NCI-H460 (cell line): ENCODE measurements around the gene GPBP1L1. TPM values are rescaled to one million over a fixed set of nuclear protein-coding genes. Genes with fewer than 3 reads are reported as not detected.
"Not testable (repeated sequence)": the region's sequence is repeated elsewhere in the genome, so short reads cannot be mapped to it uniquely, and the experiment has no call there.

Source experiments
- DNase-seq: peaks from one replicate; pipeline ENCODE4 v3.0.0-alpha.2; 2016; ENCODE audit warnings: low read depth; ENCODE audit errors: extremely low read depth
- small RNA-seq, 2 experiments: library from RNA; depleted of rRNA; stranded (forward); fragments of <200 nt; gene quantifications; one replicate each; pipeline ENCODE3, GENCODE V24; 2014
- total RNA-seq: library from RNA; depleted of rRNA; stranded (reverse); fragments of >200 nt; shearing (Covaris generic); gene quantifications from 2 replicates; pipeline ENCODE4 v1.2.3, GENCODE V29; 2014; rRNA removed

The GPBP1L1 gene
- total RNA-seq, 1 experiment from 2014 or later, result 76.7 TPM

DNA sequence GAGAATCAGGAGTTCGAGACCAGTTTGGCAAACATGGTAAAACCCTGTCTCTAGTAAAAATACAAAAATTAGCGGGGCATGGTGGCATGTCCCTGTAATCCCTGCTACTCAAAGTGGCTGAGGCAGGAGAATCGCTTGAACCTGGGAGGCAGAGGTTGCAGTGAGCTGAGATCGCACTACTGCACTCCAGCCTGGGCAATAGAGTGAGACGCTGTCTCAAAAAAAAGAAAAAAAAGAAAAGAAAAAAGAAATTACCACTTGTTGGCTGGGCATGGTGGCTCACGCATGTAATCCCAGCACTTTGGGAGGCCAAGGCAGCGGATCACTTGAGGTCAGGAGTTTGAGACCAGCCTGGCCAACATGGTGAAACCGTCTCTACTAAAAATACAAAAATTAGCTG is 89.6 kb downstream of the GPBP1L1 start:
- not testable (repeated sequence) for DNase-seq

DNA sequence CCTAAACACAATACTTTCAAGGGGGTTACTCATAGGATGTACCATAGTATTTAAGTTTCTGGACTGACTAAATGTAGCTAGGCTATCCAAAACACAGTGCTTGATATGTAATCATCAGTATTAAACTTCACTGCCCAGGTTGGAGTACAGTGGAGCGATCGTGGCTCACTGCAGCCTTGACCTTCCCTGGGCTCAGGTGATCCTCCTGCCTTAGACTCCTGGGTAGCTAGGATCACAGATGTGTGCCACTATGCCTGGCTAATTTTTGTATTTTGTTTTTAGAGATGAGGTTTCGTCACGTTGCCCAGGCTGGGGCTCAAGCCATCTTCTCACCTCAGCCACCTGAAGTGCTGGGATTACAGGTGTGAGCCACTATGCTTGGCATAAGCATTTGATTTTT is 91.9 kb downstream of the GPBP1L1 start:
- no peak for DNase-seq

DNA sequence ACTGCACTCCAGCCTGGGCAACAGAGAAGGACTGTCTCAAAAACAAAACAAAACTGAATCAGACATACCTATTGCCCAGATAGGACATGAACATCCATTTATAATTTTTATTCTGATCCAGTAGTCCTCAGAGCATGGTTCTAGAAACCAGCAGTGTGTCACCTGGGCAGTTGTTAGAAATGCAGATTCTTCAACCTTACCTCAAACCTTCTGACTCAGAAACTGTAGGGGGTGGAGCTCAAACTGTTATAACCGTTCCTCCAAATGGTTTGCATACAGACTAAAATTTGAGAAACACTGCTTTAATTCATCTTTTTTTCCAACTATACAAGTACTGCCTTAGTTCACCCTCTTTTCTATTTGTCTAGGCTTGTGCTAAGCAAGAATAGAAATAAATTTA is 96.5 kb downstream of the GPBP1L1 start:
- DNase-seq, result no peak

DNA sequence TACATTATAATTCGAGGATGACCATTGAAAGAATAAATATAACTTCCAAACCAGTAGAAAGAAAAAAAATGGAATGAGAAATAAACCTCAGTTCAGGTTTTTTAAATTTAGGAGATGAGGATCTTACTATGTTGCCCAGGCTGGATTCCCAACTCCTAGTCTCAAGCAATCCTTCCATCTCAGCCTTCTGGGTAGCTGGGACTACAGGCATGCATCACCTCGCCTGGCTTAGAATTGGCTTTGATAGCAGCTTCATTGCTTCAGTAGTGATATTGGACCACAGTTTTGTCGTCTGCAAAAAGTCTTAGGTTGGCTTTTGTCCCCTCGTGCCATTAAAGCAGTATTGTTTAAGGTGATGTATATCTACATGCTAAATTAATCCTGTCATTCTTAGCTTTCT is 99.6 kb downstream of the GPBP1L1 start:
- no peak for DNase-seq

DNA sequence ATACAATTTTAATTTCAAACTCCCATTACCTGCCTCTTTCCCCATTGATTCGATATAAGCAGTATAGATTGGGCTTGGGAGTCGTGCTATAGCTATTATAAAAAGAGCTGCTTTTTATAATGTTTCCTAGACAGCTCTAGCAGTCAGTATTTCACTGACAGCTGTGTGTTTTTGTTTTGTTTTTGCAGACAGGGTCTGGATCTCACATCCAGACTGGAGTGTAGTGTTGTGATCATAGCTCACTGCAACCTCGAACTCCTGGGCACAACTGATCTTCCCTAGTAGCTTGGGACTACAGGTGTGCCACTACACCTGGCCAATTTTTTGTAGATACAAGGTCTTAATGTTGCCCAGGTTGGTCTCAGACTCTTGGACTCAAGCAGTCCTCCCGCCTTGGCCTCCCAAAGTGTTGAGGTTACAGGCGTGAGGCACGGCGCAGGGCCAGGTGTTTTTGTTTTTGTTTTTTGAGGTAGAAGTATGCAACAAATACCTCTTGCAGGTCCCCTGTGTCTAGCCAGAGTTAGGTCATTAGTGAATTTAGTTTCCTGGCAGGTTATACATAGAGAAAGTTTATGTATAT is 100.7 kb downstream of the GPBP1L1 start:
- DNase-seq, result no peak

DNA sequence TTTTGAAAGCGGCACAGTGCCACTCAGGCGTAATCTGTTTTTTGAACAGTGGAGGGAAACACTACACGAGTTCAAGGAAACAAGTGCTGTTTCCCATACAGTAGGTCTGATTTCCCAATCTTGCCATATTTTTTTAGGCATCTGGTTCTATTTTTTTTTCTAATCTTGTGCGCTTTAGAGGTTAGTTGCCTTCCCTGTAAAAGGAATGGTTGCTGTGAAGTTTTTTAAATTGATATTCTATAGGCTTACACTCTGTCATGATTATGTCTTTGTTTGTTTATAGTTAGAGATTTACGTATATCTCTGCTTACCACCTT is 101.3 kb downstream of the GPBP1L1 start:
- DNase-seq, result no peak

DNA sequence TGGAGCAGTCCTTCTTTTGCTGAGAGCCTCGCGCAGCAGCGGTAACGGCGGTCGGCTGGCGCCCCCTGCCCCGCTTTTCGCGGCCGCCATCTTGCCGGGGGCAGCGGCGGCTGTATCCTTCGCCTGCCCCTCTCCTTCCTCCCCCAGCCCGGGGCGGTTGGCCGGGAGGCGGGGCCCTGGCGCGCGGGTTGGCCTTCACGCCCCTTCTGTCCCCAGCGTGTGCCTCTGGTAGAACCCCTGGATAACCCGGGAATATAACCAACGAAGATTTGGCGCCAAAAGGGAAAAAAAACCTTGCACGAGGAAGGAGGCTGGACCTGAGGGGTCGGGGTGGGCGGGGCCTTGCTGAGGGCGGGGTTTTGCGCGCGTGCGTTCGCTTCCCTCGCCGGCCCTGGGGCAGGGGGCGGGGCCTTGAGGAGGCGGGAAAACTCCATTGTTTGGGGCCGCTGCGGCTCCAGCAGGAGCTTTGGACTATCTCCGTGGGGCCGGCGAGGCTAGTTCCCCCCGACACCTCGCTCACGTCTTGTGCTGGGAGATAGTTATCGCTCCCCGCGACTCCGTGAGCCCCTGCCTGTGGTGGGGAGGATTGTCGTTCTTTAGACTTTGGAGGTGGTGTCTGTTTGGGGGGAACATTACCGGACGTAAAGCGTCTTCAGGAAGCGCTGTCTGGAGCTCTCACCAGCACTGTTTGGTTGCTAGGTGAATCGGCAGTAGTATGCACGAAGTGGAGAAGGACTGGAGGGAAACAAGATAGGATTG is 101.8 kb downstream of the GPBP1L1 start:
- DNase-seq, result peak; percentile 74

DNA sequence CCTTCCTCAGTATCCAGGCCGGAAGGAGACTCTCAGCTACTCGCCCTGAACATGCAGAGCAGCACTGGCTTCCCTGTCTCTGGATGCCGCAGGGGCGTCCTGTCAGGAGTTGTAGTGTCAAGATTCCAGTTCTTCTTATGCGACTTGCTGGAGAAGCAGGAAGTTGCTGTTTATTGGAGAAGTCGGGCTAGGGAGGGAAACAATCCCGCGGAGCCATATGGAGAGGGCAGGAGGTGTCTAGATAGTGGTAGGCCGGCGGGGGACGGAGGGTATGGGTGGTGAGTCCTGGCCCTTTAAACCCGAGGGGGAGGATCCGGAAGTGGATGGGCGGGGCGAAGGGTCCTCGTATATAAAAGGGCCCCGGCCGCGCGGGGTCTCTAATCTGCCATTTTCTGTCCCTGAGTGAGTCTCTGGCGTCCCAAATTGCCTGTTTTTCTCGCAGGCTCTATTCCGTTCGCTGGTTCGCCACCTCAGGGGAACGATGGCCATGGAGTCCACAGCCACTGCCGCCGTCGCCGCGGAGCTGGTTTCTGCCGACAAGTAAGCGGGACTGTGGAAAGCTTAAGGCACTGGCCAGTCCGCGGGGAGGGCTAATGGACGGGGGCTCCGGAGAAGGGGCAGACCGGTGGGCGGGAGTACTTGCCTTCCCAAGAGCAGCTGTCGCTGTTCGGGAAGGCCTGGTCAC is 102.5 kb downstream of the GPBP1L1 start, which contains the start of gene NASP:
Gene NASP (plus strand): TSS at position 376 of the 685 bp plus-strand sequence. CDS start 106 bp downstream, at position 482.
- peak; percentile 75 for DNase-seq

DNA sequence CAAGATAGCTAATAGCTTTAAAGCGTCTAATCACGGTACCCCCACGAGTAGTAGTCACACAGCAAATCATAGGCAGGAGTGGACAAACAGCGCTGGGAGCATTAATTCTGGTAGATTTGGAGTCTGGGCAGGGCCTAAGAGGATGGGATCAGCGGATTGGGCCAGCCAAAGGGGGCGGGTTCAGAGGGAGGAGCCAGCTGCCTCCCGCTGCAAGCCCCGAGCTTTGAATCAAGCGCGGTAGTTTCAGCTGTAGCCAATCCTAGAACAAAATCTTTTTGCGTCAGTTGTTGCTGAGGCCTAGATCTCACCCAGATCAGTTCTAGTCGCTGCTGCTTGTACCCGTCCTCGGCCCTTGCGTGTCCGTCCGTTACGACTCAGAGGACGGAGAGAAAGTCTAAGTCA is 103.1 kb downstream of the GPBP1L1 start:
- DNase-seq, result peak; percentile 93

Small RNA genes lying within 50 kb of the gene (small RNA-seq; reads per million reads assigned to genes)
- gene AL355480.1 (0 reads per million in 2 experiments), gene AL355480.2 (0 reads per million in 2 experiments), gene AL355480.3 (0 reads per million in 2 experiments), gene AL355480.4 (0 reads per million in 2 experiments)

Other genes with a start within 250 kb of the GPBP1L1 start
- 0.27 and 0.52 TPM in 2 replicates for gene TESK2, start 195.4 kb downstream of the GPBP1L1 start, total RNA-seq
- gene CCDC163, start 186.5 kb downstream of the GPBP1L1 start, total RNA-seq, result 2.9 and 3.5 TPM in 2 replicates
- gene MMACHC, start 186.2 kb downstream of the GPBP1L1 start, total RNA-seq, result 1.1 and 1.6 TPM in 2 replicates
- 1,806 and 1,917 TPM in 2 replicates for gene PRDX1, start 164.6 kb downstream of the GPBP1L1 start, total RNA-seq
- gene AKR1A1, start 135.7 kb downstream of the GPBP1L1 start, total RNA-seq, result 85.0 and 95.1 TPM in 2 replicates
- 49.8 and 67.3 TPM in 2 replicates for gene NASP, start 102.5 kb downstream of the GPBP1L1 start, total RNA-seq
- gene CCDC17, start 62.5 kb downstream of the GPBP1L1 start, total RNA-seq, result 1.0 and 1.2 TPM in 2 replicates
- gene TMEM69, start 1.6 kb upstream of the GPBP1L1 start, total RNA-seq, result 50.6 and 59.2 TPM in 2 replicates
- 4.4 and 5.9 TPM in 2 replicates for gene IPP, start 64.1 kb upstream of the GPBP1L1 start, total RNA-seq
- 7.8 and 11.1 TPM in 2 replicates for gene MAST2, start 117.1 kb upstream of the GPBP1L1 start, total RNA-seq